HG03575 (cell line): ENCODE measurements around the gene NTRK2.
"Not testable (repeated sequence)": the region's sequence is repeated elsewhere in the genome, so short reads cannot be mapped to it uniquely, and the experiment has no call there.

Experiments used
- ATAC-seq: cut with Tn5 transposase; IDR thresholded peaks from one replicate; pipeline ENCODE4 v1.9.1; 2021; ENCODE audit not compliant: unreplicated experiment, insufficient number of reproducible peaks, low FRiP score; ENCODE audit errors: extremely low read depth

The NTRK2 gene

GRCh38 chr9:84898188-84898587 is 228.7 kb downstream of the NTRK2 start:
- no peak for ATAC-seq

- ATAC-seq = not testable (repeated sequence)
Measured at GRCh38 chr9:84898618-84899017, 229.1 kb downstream of the NTRK2 start.

GRCh38 chr9:84899326-84899725 is 229.8 kb downstream of the NTRK2 start:
- ATAC-seq = no peak

DNA sequence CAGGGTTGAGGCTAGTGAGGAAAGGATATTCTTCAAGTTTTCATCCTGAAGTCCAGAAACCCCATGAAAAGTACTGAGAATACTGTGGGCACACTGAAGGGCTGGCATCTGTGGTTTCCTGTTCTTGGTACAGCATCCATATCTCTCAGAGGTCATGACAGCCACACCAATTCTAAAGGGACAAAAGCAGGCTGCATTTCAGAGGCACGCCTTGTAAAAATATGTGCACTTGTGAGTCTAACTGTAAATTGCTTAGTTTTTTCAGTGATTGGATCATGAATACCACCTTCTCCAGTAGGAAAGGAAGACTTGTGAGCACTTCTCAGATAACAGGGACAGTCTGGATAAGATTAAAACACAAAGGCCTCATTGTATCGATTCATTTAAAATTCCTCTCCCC is 230.9 kb downstream of the NTRK2 start:
- no peak for ATAC-seq

- no peak for ATAC-seq
Measured at GRCh38 chr9:84903963-84904362, 234.4 kb downstream of the NTRK2 start.

DNA sequence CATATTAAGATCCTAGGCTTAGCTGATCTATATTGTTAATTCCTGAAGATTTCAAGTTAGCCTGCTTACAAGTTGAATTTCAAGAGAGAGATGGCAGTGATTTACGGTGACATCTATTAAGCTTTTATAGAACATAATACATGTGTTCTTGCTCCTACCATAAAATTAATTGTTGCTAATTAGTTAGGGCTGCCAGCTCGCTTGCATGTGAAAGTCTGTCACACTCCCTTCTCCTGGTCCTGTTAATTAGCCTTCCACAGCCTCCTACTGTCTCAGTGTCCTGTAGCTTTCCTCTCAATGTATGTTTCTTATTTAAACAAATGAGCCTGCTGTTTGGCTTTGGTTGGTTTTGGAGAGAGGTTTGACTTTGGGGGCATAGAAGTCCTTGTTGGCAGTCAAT is 247.2 kb downstream of the NTRK2 start:
- no peak for ATAC-seq

GRCh38 chr9:84917366-84918070 is 248.0 kb downstream of the NTRK2 start:
- no peak for ATAC-seq

DNA sequence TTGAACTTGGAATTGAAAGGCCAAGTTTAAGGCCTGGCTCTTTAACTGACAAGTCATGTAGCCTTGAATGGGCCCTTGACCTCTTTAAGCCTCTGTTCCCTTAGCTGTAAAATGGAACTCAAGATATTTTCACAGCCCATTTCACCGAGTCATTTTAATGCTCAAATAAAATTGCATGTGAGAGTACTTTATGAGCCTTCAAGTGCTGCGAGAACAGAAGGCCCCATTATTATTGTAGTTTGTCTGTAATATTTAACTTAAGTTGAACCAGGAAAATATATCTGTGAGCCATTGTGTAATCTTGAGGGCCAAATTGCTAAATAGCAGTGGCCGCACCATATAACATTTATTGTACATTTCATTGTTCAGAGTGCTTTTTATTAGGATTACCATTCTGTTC is 249.9 kb downstream of the NTRK2 start:
- ATAC-seq = no peak

DNA sequence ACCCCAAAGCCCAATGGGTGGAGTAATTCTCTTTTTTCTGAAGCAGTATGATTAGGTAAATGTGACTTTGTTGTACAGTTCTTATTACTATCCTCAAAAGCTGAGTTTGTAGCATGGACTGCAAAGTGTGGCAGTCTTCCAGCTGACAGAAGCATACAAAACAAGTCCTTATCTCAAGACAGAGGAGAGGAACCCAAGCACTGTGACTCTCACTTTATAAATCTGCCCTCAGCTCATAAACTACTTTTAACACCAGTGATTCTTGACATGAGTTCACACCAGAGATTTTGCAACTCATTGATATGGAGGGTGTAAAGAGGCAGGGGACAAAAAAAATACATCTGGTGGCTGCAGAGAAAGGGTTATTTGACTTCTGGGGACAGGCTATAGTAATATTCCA is 251.6 kb downstream of the NTRK2 start:
- no peak for ATAC-seq

- no peak for ATAC-seq
Measured at GRCh38 chr9:84922051-84922450, 252.5 kb downstream of the NTRK2 start.

GRCh38 chr9:84924266-84924665 is 254.7 kb downstream of the NTRK2 start:
- no peak for ATAC-seq

GRCh38 chr9:84925225-84925872 is 255.8 kb downstream of the NTRK2 start:
- no peak for ATAC-seq

- no peak for ATAC-seq
Measured at GRCh38 chr9:84926793-84927192, 257.3 kb downstream of the NTRK2 start.

DNA sequence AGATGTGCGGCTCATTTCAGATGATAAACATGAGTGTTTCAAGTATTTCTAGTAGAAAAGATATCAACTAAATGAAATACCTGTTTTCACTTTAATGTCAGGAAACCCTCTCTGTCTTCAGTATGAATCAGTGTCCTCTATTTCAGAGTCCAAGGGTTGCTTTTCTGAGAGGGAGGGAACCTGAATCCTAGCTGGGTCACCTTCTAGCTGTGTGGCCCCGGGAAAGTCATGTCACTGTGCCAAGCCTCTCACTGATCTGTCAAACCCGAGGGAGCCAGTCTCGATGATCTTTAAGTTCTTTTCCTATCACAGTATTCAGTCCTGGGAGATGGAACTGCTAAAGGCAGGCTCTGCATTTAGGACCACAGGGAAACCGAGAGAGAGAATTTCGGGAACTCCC is 258.9 kb downstream of the NTRK2 start:
- no peak for ATAC-seq

DNA sequence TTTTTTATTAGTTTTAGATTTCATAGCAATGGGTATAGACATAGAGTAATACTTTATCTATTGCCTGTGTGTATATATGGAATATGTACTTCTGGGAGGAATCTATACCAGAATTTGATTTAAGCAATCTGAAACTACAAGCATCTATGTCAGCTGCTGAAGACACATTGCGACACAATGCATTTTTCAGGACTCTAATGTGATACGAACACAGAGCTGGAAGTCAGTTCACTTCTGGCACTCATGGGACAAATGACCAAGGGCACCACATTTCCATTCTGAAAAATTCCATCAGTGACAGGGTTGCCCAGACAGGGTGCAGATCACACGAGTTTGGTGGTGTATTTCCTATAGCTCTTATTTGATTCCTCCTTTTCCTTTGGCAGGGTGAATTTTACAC is 259.5 kb downstream of the NTRK2 start:
- ATAC-seq = no peak

DNA sequence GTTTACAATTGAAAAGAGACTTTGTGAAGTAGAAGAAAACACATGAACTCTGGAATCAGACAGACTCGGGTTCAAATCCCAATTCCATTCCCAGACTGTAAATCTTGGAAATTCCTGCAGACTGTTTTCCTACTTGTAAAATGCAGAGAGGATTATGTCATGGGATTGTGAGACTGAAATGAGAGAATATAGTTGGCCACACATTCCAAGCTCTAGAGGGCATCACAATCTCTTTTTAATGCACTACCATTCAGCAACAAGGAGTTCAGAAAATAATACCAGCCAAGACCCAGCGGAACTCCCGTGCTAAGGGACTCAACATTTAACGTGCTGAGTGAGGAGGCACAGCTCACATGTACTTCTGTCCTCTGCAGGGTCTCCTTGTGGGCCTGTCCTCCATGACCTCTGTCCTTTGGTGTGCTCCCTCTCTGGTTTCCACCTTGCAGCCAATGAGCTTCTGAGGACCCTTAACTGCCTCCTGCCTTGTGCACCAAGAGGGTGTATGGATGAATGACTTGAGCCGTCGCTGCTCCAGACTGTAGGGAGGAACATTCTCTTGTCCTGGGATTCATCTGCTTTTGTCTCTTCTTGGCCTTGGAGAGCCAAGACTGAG is 263.5 kb downstream of the NTRK2 start:
- ATAC-seq = no peak

GRCh38 chr9:84935528-84936117 is 266.1 kb downstream of the NTRK2 start:
- ATAC-seq = no peak

- no peak for ATAC-seq
Measured at GRCh38 chr9:84937180-84937579, 267.7 kb downstream of the NTRK2 start.

GRCh38 chr9:84937581-84937980 is 268.1 kb downstream of the NTRK2 start:
- no peak for ATAC-seq

GRCh38 chr9:84939774-84940173 is 270.2 kb downstream of the NTRK2 start:
- ATAC-seq = no peak
